COLO668 (cell line): Measurements from ENCODE around the gene ZP3.
A peak's percentile ranks its signal among the peaks of the same experiment; 100 is the strongest.
"Not testable (repeated sequence)": the region's sequence is repeated elsewhere in the genome, so short reads cannot be mapped to it uniquely, and the experiment has no call there.

ENCODE experiments used
- DNase-seq: peaks from one replicate; lab custom pipeline; 2025; ENCODE audit not compliant: unreplicated experiment; lab: John Stamatoyannopoulos, UW

Gene ZP3

DNA sequence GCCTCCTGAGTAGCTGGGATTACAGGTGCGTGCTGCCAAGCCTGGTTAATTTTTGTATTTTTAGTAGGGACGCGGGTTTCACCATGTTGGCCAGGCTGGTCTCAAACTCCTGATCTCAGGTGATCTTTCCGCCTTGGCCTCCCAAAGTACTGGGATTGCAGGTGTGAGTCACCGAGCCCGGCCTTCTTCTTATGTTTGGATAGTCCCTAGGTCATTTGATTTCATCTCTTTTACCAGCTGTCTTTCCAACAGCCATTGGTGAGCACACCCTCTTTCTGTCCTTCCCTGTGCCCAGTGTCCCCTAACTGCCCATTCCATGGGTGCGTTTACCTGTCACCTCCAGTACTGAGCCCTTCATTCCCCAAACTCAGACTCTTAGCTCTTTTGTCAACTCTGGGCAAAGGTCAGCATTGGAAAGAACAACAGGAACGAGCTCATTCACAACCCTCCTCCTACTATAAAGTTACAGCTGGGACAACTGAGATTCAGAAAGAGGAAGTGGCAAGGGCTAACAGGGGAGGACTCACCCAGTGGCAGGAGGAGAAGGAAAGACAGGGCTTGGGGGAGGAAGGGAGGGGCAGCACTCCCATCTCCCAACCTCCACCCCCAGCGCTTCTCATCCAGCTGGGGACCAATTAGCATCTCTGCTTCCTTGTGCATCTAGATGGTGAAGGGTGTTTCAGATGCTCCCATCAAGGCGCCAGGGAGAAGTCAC, 20.8 kb upstream of the ZP3 start:
- no peak for DNase-seq

DNA sequence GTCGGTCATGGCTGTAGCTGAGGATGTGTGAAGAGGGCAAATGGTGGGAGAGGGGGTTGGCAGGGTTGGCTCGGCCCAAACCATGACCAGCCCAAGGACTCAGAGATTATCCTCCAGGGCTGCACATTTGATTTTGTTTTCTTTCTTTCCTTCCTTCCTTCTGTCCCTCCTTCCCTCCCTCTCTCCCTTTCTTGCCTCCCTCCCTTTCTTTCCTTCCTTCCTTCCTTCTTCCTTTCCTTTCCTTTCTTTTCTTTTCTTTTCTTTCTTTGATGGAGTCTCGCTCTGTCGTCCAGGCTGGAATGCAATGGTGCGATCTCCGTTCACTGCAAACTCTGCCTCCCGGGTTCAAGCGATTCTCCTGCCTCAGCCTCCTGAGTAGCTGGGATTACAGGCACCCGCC, 19.0 kb upstream of the ZP3 start:
- no peak for DNase-seq

DNA sequence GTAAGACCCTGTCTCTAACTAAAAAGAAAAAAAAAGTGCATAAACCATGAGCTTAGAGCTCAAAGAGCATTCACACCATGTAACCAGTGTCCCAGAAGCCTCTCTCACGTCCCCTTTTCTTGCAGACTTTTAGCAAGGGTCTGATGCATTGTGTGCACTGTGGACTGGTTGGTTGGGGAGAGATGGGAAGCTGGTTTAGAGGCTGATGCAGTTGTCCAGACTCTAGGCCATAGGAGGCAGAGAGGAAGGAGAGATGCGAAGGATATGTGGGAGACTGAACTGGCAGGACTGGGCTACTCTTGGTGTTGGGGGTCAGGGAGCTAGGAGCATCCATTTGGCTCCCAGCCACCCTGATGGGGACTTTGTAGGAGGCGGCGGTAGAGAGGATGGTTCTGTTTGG, 17.0 kb upstream of the ZP3 start:
- no peak for DNase-seq

DNA sequence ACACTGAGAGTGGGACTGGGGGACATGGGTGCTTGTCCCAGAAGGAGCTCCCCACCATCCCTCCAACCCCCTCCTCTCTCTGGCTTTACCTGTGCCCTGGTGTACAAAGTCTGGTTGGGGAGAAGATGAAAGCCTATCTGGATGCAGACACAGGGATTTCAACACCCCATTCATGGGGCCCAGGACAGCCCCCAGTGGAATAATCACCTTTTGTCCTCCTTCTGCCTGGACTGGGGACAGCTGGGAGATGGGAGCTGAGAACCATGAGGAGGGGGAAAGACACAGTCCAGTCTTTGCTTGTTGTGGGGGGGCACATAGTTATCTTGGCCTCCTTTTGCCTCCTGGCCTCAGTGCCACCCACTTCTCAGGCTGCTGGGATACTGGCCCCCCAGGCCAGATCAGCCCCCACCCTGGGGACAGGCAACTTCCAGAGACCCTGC, 16.6 kb upstream of the ZP3 start:
- no peak for DNase-seq

DNA sequence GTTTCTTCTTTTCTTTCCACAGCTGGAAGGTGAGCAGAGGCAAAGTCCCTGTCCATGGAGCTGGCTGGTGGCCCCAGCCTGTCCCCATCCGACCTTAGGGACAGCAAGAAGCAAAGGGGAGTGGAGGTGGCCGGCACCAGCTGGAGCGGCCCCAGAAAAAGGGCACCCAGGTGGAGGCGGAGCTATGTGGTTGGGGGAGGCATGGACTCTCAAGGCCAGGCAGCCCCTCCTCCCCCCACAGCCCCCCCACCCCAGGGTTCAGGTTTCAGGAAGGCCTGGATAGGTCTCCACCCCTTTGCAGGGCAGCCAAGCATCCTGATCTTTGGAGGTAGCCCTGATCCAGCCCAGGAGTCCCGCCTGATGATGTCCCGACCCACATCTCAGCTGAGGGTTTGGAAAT, 15.2 kb upstream of the ZP3 start, which contains the start of gene SSC4D:
SSC4D (minus strand) TSS at position 161 of the 400 bp plus-strand sequence. CDS start 5,258 bp downstream, outside the sequence.
- no peak for DNase-seq

DNA sequence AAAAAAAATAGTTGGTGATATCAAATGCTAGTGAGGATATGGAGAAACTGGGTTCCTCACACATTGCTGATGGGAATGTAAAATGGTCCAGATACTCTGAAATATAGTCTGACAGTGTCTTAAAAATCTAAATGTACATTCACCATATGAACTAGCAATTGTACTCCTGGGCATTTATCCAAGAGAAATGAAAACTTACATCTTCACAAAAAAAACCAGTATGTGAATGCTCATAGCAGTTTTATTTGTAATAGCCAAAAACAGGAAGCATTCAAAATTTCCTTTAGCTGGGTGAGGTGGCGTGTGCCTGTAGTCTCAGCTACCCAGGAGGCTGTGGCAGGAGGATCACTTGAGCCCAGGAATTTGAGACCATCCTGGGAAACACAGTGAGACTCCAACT, 13.1 kb upstream of the ZP3 start:
- no peak for DNase-seq

DNA sequence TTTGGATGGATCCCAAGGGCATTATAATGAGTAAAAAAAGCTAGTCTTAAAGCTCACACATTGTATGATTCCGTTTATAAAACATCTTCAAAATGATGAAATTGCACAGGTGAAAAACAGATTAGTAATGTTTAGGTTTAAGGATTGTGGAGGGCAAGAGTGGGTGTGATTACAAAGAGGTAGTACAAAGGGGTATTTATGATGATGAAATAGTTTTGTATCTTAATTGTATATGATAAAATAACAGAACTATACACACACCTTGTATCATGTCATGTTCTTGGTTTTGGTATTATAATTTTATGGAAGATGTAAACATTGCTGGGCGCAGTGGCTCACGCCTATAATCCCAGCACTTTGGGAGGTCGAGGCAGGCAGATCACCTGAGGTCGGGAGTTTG, 12.5 kb upstream of the ZP3 start:
- DNase-seq = no peak

DNA sequence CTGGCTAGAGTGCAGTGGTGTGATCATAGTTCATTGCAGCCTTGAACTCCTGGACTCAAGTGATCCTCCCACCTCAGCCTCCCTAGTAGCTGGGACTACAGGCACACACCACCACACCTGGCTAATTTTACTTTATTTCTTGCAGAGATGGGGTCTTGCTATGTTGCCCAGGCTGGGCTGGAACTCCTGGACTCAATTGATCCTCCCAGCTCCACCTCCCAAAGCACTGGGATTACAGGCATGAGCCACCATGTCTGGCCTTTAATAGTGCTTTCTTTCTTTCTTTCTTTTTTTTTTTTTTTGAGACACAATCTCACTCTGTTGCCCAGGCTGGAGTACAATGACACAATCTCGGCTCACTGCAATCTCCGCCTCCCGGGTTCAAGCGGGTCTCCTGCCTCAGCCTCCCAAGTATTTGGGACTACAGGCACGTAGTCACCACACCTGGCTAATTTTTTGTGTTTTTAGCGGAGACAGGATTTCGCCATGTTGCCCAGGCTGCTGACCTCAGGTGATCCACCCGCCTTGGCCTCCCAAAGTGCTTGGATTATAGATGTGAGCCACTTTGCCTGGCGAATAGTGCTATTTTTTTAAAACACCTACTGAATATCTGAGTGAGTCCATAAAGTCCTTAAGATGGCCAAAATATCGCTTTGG, 7.0 kb upstream of the ZP3 start:
- DNase-seq = not testable (repeated sequence)

DNA sequence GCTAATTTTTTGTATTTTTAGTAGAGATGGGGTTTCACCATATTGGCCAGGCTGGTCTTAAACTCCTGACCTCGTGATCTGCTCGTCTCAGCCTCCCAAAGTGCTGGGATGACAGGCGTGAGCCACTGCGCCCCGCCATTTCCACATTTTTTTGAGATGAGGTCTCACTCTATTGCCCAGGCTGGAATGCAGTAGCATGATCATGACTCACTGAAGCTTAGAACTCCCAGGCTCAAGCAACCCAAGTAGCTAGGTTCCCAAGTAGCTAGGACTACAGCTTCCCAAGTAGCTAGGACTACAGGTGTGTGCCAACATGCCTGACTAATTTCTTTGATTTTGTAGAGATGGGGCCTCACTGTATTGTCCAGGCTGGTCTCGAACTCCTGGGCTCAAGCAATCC, 3.7 kb upstream of the ZP3 start:
- not testable (repeated sequence) for DNase-seq

DNA sequence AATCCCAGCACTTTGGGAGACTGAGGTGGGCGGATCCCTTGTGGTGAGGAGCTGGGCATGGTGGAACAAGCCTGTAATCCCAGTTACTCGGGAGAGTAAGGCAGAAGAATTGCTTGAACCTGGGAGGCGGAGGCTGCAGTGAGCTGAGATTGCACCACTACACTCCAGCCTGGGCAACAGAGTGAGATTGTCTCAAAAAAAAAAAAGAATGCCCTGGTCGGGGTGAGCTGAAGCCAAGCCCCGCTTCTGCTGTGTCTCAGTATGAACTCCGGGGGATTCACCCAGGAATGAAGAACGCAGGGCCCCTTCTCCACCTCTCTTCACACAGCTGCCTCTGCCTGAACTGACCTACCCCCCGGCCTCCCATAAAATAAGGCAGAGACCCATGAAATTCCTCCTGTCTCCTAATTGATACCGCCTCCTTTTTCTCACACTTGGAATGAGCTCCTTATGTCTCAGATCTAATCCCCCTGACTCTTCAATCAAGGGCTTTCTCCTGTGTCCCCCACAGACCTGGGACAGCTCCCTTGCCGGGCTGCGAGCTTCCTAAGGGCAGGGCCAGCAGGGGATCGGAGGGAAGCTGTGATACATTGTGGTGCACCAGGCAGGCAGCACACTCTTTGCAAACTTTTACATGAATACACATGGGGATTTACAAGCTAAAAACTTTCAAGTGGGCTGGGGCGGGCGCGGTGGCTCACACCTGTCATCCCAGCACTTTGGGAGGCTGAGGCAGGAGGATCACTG, 911 bp upstream of the ZP3 start:
- DNase-seq = no peak

DNA sequence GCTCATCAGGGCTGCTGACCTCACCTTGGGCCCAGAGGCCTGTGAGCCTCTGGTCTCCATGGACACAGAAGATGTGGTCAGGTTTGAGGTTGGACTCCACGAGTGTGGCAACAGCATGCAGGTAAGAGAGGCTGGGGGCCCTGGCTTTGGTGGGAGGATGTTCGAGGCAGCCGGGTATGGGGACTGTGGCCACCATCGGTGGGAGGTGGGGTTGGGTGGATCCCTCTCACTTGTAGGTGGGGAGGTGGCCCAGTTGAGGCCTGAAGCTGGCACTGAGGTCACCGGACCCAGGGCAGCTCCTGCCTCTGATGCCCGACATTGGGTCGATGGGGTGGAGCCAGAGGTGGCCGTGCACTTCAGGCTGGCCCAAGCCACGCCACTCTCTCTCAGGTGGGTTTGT, 406 bp downstream of the ZP3 start:
- no peak for DNase-seq

DNA sequence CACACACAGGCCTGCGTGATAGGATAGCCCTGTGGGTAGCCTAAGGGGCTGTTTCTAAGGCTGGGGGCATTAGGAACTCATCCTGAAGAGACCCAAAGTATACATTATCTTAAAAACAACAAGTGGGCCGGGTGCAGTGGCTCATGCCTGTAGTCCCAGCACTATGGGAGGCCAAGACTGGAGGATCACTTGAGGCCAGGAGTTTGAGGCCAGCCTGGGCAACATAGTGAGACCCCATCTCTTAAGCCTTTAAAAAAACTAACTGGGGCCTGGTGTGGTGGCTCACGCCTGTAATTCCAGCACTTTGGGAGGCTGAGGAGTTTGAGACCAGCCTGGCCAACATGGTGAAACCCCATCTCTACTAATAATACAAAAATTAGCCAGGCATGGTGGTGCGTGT, 808 bp downstream of the ZP3 start:
- DNase-seq = not testable (repeated sequence)

DNA sequence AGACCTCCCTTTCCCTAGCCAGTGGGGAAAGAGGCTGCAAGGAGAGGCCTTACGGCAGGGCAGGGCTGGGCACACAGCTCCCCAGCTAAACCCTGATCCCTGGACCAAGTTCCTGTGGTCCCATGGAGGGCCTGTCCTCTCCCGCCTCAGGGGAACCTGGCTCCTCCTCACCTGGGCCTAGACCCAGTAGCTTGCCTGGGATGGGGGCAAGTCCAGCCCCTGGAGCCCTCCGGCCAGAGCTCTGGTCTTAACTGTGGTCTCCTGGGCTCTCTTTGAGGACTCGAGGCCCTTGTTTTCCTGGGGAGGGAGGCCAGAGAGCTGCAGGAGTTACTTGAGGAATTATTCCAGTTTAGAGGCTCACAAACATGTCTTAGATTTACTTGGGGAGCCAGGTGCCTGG, 1.5 kb downstream of the ZP3 start:
- DNase-seq = no peak

DNA sequence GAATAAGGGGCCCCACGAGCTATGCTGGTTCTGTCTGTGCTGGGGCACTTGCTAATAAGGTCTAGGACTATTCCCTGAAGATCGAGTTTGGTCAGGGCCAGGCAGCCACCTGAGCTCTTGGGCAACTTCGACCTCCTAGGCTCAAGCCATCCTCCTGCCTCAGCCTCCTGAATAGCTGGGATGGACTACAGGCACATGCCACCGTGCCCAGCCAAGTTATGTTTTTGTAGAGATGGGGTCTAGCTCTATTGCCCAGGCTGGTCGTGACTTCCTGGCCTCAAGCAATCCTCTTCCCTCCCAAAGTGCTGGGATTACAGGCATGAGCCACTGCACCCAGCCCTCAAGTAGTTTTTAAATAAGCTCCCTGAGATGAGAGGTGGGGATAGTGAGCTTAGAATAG, 2.9 kb downstream of the ZP3 start:
- no peak for DNase-seq

DNA sequence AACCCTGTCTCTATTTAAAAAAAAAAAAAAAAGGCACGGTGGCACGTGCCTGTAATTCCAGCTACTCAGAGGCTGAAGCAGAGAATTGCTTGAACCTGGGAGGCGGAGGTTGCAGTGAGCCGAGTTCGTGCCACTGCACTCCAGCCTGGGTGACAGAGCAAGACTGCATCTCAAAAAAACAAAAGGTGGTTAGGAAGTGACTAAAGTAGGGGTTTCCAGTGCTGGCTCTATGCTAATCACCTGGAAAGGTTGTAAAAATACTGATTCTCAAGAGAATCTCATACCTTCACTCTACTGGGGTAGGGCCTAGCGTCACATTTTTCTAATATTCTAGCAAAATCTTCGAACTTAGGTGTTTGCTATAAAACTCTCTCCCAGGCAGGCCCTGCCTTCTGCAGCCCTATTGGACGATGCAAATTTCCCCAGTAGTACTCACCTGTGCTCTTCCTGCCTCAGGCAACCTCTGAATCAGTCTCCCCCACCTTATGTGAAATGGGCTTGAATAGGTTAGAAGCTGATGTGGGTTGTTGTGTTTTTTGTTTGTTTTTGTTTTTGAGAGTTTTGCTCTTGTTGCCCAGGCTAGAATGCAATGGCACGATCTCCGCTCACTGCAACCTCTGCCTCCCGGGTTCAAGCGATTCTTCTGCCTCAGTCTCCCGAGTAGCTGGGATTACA, 3.5 kb downstream of the ZP3 start:
- no peak for DNase-seq

DNA sequence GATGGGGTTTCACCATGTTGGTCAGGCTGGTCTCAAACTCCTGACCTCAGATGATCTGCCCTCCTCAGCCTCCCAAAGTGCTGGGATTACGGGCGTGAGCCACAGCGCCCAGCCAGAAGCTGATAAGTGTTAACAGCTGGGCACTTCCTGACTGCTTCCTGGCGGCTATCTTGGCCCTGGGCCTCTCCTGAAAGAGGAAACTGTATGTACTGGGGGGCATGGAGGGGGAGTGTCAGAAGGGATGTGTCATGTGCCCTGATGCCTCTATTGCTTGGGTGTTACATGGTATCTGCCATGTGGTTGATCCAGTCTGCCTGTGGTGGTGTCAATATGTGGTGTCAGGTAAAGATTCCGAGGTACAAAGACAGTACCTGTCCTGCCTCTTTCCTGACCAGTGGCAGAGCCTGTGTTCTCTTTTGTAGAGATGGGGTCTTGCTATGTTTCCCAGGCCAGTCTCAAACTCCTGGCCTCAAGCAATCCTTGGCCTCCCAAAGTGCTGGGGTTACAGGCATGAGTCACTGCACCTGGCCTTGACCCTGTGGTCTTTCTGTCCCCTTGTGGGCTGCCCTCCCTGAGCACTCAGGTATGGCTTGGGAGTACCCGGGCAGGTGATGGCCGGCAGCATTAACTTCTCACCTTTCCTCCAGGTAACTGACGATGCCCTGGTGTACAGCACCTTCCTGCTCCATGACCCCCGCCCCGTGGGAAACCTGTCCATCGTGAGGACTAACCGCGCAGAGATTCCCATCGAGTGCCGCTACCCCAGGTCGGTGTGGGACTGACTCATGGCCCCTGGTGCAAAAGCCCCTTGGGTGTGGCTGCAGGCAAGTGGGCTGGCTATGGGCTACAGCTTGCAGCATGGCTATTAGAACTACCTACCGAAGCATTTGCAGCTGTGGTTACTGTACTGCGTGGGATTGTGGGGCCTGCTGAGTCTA, 4.4 kb downstream of the ZP3 start:
- DNase-seq = no peak

DNA sequence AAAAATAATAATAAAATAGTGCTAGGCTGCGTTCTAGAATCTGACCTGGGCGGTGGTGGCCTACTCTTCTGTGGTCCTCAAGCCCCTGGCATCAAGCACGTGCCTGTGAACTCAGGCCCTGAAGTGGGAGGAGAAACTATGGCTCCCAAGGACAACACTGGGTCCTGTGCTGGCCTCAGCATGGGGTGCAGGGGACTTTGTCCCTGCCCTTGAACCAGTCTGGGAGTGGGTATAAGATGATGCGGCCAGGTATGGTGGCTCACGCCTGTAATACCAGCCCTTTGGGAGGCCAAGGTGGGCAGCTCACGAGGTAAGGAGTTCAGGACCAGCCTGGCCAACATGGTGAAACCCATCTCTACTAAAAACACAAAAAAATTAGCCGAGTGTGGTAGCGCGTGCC, 5.5 kb downstream of the ZP3 start:
- no peak for DNase-seq

DNA sequence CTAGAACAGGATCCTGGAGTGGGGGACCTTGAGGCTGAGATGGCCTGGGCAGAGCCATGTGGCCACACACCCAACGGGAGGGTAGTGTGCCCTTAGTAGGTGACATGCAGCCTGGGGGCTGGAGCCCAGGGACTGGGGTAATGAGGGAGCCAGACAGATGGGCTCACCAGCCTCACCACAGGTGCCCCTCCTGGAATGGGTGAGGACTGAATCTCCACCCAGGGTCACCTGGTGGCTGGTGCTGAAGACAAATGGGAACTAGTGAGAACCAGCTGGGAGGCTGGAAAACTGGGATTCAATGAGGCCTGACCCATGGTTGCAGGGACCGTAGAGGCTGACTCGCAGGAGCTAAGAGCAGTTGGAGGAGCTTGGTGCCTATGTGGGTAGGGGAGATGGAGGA, 6.1 kb downstream of the ZP3 start:
- DNase-seq = no peak

DNA sequence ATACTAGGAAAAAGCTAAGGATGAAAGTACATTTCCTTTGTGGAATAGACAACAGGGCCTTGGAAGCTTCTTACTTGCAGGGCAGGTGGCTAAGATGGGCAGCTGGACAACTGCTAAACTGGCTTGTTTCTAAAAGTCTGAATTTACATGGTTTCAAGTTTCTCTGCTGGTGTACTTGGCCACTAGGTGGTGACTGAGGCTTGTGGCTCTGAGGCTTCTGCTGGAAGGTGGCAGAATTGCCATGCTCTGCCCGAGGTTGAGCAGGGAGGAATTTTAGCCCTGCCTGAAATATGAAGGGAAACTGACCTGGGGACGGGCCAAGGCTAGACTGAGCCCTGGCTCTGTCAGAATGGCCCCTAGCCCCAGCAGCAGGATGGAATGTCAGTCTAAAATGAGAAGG, 13.1 kb downstream of the ZP3 start:
- peak; percentile 62 for DNase-seq

DNA sequence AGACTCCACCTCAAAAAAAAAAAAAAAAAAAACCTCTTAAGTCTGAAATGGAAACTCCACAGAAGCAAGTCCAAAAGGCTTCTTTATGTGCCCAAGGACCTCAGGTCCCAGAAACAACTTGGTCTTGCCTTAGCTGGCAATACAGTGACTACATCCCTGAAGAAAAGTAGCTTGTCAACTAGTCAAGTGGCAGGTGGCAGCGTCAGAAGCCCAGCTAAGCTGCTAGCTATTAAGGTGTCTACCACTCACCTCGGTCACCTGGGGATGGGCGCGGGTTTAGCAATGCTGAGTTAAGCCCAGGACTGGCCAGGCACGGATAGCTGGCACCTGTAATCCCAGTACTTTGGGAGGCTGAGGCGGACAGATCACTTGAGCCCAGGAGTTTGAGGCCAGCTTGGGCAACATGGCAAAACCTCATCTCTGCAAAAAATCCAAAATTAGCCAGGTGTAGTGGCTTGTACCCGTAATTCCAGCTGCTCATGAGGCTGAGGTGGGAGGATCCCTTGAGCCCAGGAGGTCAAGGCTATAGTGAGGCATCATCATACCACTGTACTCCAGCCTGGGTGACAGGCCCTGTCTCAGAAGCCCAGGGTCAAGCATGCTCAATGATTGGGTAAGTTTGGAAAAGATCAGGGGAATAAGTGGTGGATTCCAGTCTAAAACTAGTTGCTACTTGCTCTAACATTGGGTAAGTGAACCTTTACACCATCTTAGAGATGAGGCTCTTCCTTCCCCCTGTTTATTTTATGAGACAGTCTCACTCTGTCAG, 14.6 kb downstream of the ZP3 start:
- DNase-seq = not testable (repeated sequence)
